HG03460 (cell line): ENCODE data around the gene LTA.
"Not testable (repeated sequence)": the region's sequence is repeated elsewhere in the genome, so short reads cannot be mapped to it uniquely, and the experiment has no call there.

Experiments
- ATAC-seq: cut with Tn5 transposase; IDR thresholded peaks from one replicate; pipeline ENCODE4 v1.9.1; 2021; ENCODE audit not compliant: unreplicated experiment

Gene LTA

DNA sequence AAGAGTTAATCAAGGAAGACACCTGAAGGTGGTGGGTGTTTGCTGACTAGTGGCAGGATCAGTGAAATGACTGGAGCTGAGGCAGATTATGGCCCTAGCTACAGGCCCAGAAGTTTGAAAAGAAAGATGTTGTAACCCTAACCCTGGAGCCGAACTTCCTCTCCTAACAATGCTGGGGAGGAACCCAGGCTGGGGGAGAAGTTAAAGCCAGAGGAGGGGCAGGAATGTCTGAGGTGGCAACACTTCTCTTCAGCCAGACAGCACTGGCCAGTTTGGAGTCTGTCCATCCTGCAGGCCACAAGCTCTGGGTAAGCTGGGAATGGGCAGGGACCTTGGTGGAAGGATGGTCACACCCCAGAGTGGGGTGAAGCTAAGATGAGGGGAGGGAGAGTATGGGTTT, 13.9 kb downstream of the LTA start, which contains the start of gene LST1:
LST1 (plus strand) TSS at position 270 of the 400 bp plus-strand sequence. CDS start 1,023 bp downstream, outside the sequence.
- no peak for ATAC-seq

DNA sequence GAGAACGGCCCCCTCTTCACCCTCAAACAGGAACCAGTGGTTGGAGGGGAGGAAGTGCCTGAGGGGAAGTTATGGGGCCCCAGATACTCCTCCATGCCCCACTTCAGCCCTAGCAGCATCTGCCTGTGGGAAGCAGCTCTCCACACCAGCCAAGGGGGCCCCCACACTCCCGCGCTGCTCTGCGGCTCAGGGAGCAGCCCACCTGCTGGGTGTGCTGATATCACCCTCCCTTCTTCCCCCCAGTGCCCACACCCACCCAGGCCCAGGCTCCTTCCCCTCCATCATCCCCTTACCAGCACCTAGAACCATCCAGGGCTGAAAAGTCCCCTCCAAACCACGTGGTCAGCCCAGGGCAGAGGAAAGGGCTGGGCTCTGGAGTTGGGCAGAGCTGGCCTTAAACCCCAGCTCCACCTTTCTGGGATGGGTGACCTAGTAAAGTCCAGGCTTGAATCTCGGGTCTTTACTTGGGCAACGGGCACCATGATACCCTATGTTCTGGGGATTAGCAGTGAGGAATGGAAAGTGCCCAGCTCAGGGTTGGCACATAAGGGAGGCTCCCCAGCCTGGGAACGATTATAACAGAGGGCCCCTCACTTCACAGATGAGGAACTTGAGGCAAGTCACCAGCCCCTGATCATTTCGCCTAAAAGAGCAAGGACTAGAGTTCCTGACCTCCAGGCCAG, 14.7 kb downstream of the LTA start:
- ATAC-seq = no peak

- no peak for ATAC-seq
These were observed 16.0 kb downstream of the LTA start for GRCh38 chr6:31587791-31588777.

GRCh38 chr6:31588871-31589650, 17.0 kb downstream of the LTA start:
- ATAC-seq = no peak

- not testable (repeated sequence) for ATAC-seq
These were observed 18.6 kb downstream of the LTA start for GRCh38 chr6:31590691-31591090.

DNA sequence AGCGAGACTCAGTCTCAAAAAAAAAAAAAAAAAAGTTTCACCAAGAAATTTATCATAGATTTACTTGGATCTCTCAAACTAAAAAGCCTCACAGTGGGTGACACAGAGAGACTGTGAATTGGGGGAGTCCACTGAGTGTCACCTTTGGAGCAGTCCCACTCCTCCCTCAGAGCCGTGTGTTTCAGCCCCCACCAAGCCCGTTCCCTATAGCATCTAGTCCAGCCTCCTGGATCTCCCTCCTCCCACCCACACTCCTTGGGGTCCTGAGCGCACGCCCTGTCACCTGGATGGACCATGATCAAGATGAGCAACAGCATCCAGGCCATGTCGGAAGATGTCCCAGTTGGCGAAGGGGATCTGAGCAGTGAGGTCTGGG, 20.3 kb downstream of the LTA start:
- ATAC-seq = no peak

GRCh38 chr6:31597006-31597405, 24.9 kb downstream of the LTA start:
- no peak for ATAC-seq

GRCh38 chr6:31607317-31607716, 35.2 kb downstream of the LTA start:
- ATAC-seq = no peak

DNA sequence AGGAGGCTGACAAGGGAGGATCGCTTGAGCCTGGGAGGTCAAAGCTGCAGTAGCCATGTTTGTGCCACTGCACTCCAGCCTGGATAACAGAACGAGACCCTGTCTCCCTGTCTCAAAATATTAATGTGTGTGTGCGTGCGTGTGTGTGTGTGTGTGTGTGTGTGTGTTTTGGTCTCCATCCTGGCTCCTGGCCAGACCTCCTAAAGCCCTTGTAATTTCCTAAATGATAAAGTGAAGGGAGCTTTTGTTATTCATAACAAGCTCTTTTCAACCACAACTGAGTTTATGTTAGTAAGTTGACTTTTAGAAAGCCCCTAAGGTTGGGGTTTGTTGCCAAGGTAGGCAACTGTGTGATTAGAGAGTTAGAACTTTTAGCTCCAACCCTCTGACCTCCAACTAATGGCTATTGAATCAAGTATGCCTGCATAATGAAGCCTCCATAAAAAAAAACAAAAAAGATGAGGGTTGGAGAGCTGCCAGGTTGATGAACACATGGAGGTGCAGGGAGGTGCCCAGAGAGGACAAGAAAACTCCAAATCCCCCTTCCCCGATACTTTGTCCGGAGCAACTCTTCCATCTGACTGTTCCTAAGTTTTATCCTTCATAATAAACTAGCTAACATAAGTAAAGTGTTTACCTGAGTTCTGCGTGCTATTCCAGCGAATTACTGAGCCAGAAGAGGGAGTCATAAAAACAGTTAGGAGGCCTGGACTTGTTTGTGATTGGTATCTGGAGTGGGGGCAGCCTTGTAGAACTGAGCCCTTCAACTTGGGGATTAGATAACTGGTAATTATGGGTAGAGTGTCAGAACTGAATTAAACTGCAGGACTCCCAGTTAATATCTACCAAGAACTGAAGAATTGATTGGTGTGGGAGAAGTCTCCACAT, 37.7 kb downstream of the LTA start:
- ATAC-seq = no peak

GRCh38 chr6:31610968-31611367, 38.9 kb downstream of the LTA start:
- no peak for ATAC-seq

DNA sequence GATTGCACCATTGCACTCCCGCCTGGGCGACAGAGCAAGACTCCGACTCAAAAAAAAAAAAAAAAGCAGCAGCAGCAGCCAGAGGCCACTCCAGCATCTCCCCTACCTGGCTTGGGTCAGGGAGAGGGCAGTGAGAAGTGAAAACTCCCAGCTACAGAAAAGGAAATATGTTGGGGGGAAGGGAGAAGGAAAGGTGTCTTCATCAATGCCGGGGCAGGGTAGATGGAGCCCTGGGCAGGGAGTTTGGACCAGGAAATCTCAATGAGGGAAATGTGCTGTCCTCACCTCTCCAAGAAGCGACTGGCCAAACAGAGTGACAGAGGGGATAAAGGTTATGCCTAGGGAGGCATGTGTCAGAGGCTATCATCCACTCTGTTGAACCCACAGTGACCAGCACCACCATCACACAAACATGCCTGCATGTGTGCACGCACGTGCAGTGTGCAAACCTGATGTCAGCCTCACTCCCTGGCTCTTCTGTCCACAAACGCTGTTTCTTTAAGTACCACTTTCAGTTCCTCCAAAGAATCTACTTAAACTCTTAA, 42.1 kb downstream of the LTA start:
- ATAC-seq = no peak

DNA sequence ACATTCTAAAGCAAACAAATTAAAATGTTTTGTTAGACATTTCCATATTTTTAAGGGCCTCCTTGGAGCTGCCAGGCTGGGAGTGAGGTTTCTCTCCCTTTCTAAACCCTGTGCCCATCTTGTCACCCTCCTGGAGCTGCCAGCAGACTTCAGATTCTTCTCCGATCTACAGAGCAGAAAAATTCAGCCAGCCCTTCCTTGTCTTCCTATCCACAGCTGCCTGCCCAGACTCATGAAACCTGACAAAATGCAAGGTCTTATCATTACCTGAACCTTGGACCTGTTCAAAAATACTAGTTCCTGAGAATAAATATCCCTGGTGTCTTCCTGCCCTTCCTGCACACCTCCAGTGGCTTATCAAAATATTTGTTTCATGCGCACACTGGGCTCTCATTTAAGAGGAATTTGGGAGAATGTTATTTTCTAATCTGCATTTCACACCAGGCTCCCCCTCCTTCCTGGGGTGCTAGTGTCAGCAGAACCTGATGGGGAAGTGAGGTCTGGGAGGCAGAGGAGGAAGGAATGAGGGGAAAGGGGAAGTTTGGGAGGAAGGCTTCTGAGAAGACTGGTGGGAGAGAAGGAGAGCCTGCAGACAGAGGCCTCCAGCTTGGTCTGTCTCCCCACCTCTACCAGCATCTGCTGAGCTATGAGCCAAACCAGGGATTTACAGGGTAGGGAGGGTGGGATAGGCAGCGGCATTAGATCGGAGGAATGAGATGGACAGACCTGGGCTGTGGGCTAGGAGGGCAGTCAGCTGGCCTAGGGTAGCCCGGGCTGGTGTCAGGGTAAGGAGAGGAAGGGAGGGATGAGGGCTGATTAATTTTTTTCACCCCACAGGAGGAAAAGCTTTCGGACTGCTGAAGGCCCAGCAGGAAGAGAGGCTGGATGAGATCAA, 42.8 kb downstream of the LTA start, which contains the start of gene AIF1:
AIF1 (plus strand) TSS at position 551 of the 895 bp plus-strand sequence; CDS start at position 647, 96 bp downstream.
- ATAC-seq = no peak

- ATAC-seq = no peak
These were observed 43.7 kb downstream of the LTA start for GRCh38 chr6:31615748-31616147.

GRCh38 chr6:31617010-31617409, 44.9 kb downstream of the LTA start:
- no peak for ATAC-seq

- peak; percentile 73 for ATAC-seq
These were observed 47.9 kb downstream of the LTA start for GRCh38 chr6:31619805-31620585.

GRCh38 chr6:31620586-31621319, 48.7 kb downstream of the LTA start, which contains the start of gene PRRC2A:
Gene PRRC2A, plus strand, starts transcription at chr6:31620715. Its CDS starts 2,075 bp downstream, at chr6:31622790.
- peak; percentile 42 for ATAC-seq

- ATAC-seq = no peak
These were observed 49.3 kb downstream of the LTA start for GRCh38 chr6:31621320-31621939.
